GM12878 (cell line): ENCODE results near the gene SSPN. TPM values are rescaled to one million over a fixed set of nuclear protein-coding genes. Genes with fewer than 3 reads are reported as not detected.

Experiments used
- ATAC-seq: fragments of 200-7000 bp; cut with Tn5 transposase; 3 replicates; pipeline ENCODE4 v1.9.1; 2020; ENCODE audit warnings: mild to moderate bottlenecking, moderate library complexity
- BruUV-seq: library from RNA; stranded (reverse); fragments of 400-500 nt; replicated peaks from 2 replicates; lab custom pipeline; 2021; lab: Mats Ljungman, UMichigan
- CTCF ChIA-PET: fragments of 300-600 bp; sonication (Branson Sonifier 250); formaldehyde crosslinking; extraction: SDS; loops from one replicate; lab custom pipeline; 2021; ENCODE audit warnings: inconsistent platforms; lab: Yijun Ruan, JAX
- POLR2A ChIA-PET: fragments of 350-600 bp; formaldehyde crosslinking; extraction: SDS; loops from one replicate; lab custom pipeline; 2021; ENCODE audit warnings: inconsistent platforms; lab: Charles Lee
- RAD21 ChIA-PET: fragments of 300-600 bp; sonication (Branson Sonifier 250); formaldehyde crosslinking; loops from one replicate; lab custom pipeline; 2023; ENCODE audit warnings: antibody characterized with exemption; ENCODE audit not compliant: unreplicated experiment; lab: Charles Lee
- SMC1A ChIA-PET: fragments of 300-600 bp; sonication (Branson Sonifier 250); formaldehyde crosslinking; loops from one replicate; lab custom pipeline; 2023; ENCODE audit not compliant: unreplicated experiment, uncharacterized antibody; lab: Charles Lee
- DNase-seq: peaks from one replicate; pipeline ENCODE4 v3.0.0-alpha.2; 2011; ENCODE audit warnings: low read depth, low spot score
- FAIRE-seq: peaks from 3 replicates; lab custom pipeline; 2011; peaks lifted over from hg19 to GRCh38; lab: Jason Lieb, UNC
- H2AFZ ChIP-seq: 2 replicates; pipeline ENCODE4 v1.6.0; 2011; ENCODE audit warnings: low read depth, low read length, control low read depth; ENCODE audit not compliant: control insufficient read depth
- H3K27ac ChIP-seq: 2 replicates; pipeline ENCODE4 v1.5.1; 2011; ENCODE audit warnings: control low read depth; ENCODE audit not compliant: control insufficient read depth, insufficient read depth
- H3K27me3 ChIP-seq, 2 experiments: replicated peaks in 1 of 2; 2 replicates each; pipeline versions ENCODE4 v1.6.0 to v1.6.1; 2011; ENCODE audit warnings: low read length in 1 of 2; ENCODE audit not compliant: control insufficient read depth in 2 of 2, insufficient read depth in 2 of 2
- H3K36me3 ChIP-seq, 2 experiments: 2 replicates each; pipeline ENCODE4 v1.5.1; 2011; ENCODE audit warnings: low read length in 1 of 2; ENCODE audit not compliant: control insufficient read depth in 2 of 2, insufficient read depth in 2 of 2
- H3K4me1 ChIP-seq: 2 replicates; pipeline ENCODE4 v1.6.1; 2011; ENCODE audit warnings: mild to moderate bottlenecking, low read length, moderate library complexity, mixed read lengths; ENCODE audit not compliant: control insufficient read depth, insufficient read depth
- H3K4me2 ChIP-seq: 2 replicates; pipeline ENCODE4 v1.6.0; 2011; ENCODE audit warnings: control low read depth; ENCODE audit not compliant: control insufficient read depth, insufficient read depth
- H3K4me3 ChIP-seq: fragments of 200-600 bp; sonication (generic); 2 replicates; pipeline ENCODE4 v1.5.1; 2016
- H3K79me2 ChIP-seq: 2 replicates; pipeline ENCODE4 v1.6.0; 2011; ENCODE audit warnings: low read length; ENCODE audit not compliant: control insufficient read depth, insufficient read depth
- H3K9ac ChIP-seq: 2 replicates; pipeline ENCODE4 v1.8.0; 2011; ENCODE audit warnings: low read length, control low read depth, mixed read lengths; ENCODE audit not compliant: control insufficient read depth, insufficient read depth
- H3K9me3 ChIP-seq: replicated peaks from 3 replicates; pipeline ENCODE4 v1.5.1; 2011; ENCODE audit warnings: mild to moderate bottlenecking, low read length; ENCODE audit not compliant: control insufficient read depth, insufficient read depth
- H4K20me1 ChIP-seq: 2 replicates; pipeline ENCODE4 v1.6.0; 2011; ENCODE audit not compliant: control insufficient read depth, insufficient read depth
- BACH1 ChIP-seq: fragments of 450-650 bp; IDR thresholded peaks from 2 replicates; pipeline ENCODE4 v1.6.1; 2017; ENCODE audit warnings: mild to moderate bottlenecking, borderline replicate concordance
- CREM ChIP-seq: IDR thresholded peaks from 2 replicates; pipeline ENCODE4 v1.6.1; 2014; ENCODE audit warnings: antibody characterized with exemption, low read depth
- ESRRA ChIP-seq: IDR thresholded peaks from 2 replicates; pipeline ENCODE4 v1.6.1; 2012; ENCODE audit warnings: mild to moderate bottlenecking, low read length, improper control_type of control experiment
- FOXM1 ChIP-seq: IDR thresholded peaks from 2 replicates; pipeline ENCODE4 v1.6.1; 2012; ENCODE audit warnings: low read depth, mild to moderate bottlenecking, inconsistent platforms, low read length, moderate library complexity
- GATAD2B ChIP-seq: fragments of 450-650 bp; conservative IDR thresholded peaks from 2 replicates; pipeline ENCODE4 v1.6.1; 2017; ENCODE audit warnings: low read depth, mild to moderate bottlenecking, moderate library complexity
- KAT2A ChIP-seq: conservative IDR thresholded peaks from 2 replicates; pipeline ENCODE4 v1.6.1; 2011; ENCODE audit warnings: low read depth, low read length; ENCODE audit not compliant: control insufficient read depth
- MTA3 ChIP-seq: IDR thresholded peaks from 2 replicates; pipeline ENCODE4 v1.6.1; 2012; ENCODE audit warnings: low read length, inconsistent platforms, borderline replicate concordance
- NFYA ChIP-seq: IDR thresholded peaks from 2 replicates; pipeline ENCODE4 v1.6.1; 2011; ENCODE audit warnings: low read depth, mild to moderate bottlenecking, low read length, improper control_type of control experiment, borderline replicate concordance
- NR2F1 ChIP-seq: fragments of 450-650 bp; conservative IDR thresholded peaks from 2 replicates; pipeline ENCODE4 v1.6.1; 2017; ENCODE audit warnings: mild to moderate bottlenecking
- RBBP5 ChIP-seq: fragments of 200-600 bp; sonication (generic); conservative IDR thresholded peaks from 2 replicates; pipeline ENCODE4 v1.6.1; 2016
- RCOR1 ChIP-seq: conservative IDR thresholded peaks from 2 replicates; pipeline ENCODE4 v1.6.1; 2012; ENCODE audit warnings: low read depth, low read length, improper control_type of control experiment
- SMAD1 ChIP-seq: fragments of 450-650 bp; IDR thresholded peaks from 2 replicates; pipeline ENCODE4 v1.6.1; 2018; ENCODE audit warnings: mild to moderate bottlenecking, low read depth; ENCODE audit not compliant: partially characterized antibody
- SUZ12 ChIP-seq: fragments of 200-600 bp; sonication (generic); IDR thresholded peaks from one replicate; pipeline ENCODE4 v1.6.1; 2018; ENCODE audit warnings: antibody characterized with exemption, mild to moderate bottlenecking; ENCODE audit not compliant: unreplicated experiment
- TBL1XR1 ChIP-seq: IDR thresholded peaks from 2 replicates; pipeline ENCODE4 v1.6.1; 2012; ENCODE audit warnings: low read depth, low read length, improper control_type of control experiment
- ZNF207 ChIP-seq: fragments of 450-650 bp; IDR thresholded peaks from 2 replicates; pipeline ENCODE4 v1.6.1; 2014; ENCODE audit warnings: antibody characterized with exemption, mild to moderate bottlenecking, borderline replicate concordance
- ZNF24 ChIP-seq: fragments of 450-650 bp; IDR thresholded peaks from 2 replicates; pipeline ENCODE4 v1.6.1; 2017; ENCODE audit warnings: antibody characterized with exemption, mild to moderate bottlenecking
- ZNF622 ChIP-seq: fragments of 450-650 bp; IDR thresholded peaks from 2 replicates; pipeline ENCODE4 v1.6.1; 2017; ENCODE audit warnings: mild to moderate bottlenecking, inconsistent platforms
- WGBS: methylation state at CpG from one replicate; pipeline ENCODE4 v1.1.6; 2016; ENCODE audit warnings: low lambda C conversion rate; ENCODE audit not compliant: insufficient replicate concordance, insufficient coverage; ENCODE audit errors: missing lambda C conversion rate; 5-methylcytosine and 5-hydroxymethylcytosine counted together
- in situ Hi-C: fragments of 300-500 bp; cut with MboI; formaldehyde crosslinking; loops from 9 replicates; pipeline ENCODE4 v1.14.3; 2018; ENCODE audit warnings: mixed read lengths
- intact Hi-C: fragments of 100-400 bp; cut with micrococcal nuclease; formaldehyde crosslinking; loops from one replicate; pipeline ENCODE4 v1.14.2; 2022; ENCODE audit not compliant: unreplicated experiment
- polyA plus RNA-seq, 11 experiments: library from polyadenylated mRNA; depleted of rRNA in 4 of 11; unstranded in 6 of 11; stranded (reverse) in 5 of 11; fragments of >200 nt; fragmentation: Nextera tagmentation in 4 of 11; fragmentation: Illumina TruSeq in 1 of 11; extraction: Ambion mirVana in 4 of 11; extraction: Trizol in 1 of 11; gene quantifications; 1 replicate in 1 of 11; 2 replicates in 10 of 11; pipeline versions ENCODE4 v1.2.1 to v1.2.3, GENCODE V29; 2011 to 2016; ENCODE audit warnings: inconsistent platforms in 2 of 11, missing spikeins in 2 of 11, low read depth in 1 of 11
- total RNA-seq, 4 experiments: library from RNA; depleted of rRNA in 3 of 4; stranded (reverse); fragments of >200 nt in 3 of 4; fragmentation: Illumina TruSeq in 1 of 4; extraction: Trizol in 1 of 4; gene quantifications; 2 replicates each; pipeline versions ENCODE4 v1.2.1 to v1.2.3, GENCODE V29; 2013 to 2021
- TF ChIP-seq, protein P1 (sequence below): fragments of 450-650 bp; IDR thresholded peaks from 2 replicates; pipeline ENCODE4 v1.6.1; 2017; ENCODE audit warnings: antibody characterized with exemption, mild to moderate bottlenecking, moderate library complexity

SSPN gene
- total and polyA plus RNA-seq, 10 of the 15 experiments (the other 5 are each of a cell fraction or from before 2014, with no cell fraction given): 0.04 to 0.41 (median 0.28) TPM; not detected in 5

DNA sequence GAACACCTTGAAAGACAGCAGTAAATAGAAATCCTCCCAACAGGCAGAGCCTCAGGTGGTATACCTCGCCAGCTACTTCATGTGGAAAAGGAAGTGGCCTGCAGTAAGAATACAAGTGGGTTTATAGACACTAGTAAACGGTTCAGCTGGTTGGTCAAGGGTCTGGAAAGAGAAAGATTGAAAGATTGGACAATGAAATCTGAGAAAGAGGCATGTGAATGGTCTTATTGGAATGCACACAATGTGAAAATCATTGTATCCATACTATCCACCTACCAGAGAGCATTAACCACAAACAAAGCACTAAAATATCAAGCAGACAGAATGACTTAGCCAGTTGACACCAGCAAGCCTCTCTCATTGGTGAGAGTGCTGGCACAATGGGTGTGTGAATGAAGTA is 98.2 kb downstream of the SSPN start:
- DNase-seq: no peak
- ChIA-PET RAD21 (interaction anchor here (0.6 kb wide), 1 partner anchor 19 kb away, joined by 3 read pairs; no protein-coding TSS in a partner anchor), POLR2A (no interaction called here)
- H3K27ac ChIP-seq: no peak overlapping the region
- TF ChIP-seq ZNF24 (no peak), KAT2A (no peak), RBBP5 (no peak), ESRRA (no peak), NFYA (no peak), ZNF622 (no peak), RCOR1 (no peak), TBL1XR1 (no peak), NR2F1 (no peak), BACH1 (no peak), SMAD1 (no peak), GATAD2B (no peak), SUZ12 (no peak), MTA3 (no peak), FOXM1 (no peak), CREM (no peak), ZNF207 (no peak)
- TF ChIP-seq, protein P1, sequence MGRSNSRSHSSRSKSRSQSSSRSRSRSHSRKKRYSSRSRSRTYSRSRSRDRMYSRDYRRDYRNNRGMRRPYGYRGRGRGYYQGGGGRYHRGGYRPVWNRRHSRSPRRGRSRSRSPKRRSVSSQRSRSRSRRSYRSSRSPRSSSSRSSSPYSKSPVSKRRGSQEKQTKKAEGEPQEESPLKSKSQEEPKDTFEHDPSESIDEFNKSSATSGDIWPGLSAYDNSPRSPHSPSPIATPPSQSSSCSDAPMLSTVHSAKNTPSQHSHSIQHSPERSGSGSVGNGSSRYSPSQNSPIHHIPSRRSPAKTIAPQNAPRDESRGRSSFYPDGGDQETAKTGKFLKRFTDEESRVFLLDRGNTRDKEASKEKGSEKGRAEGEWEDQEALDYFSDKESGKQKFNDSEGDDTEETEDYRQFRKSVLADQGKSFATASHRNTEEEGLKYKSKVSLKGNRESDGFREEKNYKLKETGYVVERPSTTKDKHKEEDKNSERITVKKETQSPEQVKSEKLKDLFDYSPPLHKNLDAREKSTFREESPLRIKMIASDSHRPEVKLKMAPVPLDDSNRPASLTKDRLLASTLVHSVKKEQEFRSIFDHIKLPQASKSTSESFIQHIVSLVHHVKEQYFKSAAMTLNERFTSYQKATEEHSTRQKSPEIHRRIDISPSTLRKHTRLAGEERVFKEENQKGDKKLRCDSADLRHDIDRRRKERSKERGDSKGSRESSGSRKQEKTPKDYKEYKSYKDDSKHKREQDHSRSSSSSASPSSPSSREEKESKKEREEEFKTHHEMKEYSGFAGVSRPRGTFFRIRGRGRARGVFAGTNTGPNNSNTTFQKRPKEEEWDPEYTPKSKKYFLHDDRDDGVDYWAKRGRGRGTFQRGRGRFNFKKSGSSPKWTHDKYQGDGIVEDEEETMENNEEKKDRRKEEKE: no peak
- TF ChIP-seq, all 136 proteins: peak for 0
- no peaks in the 10 kb centered on the region; a peak in 1 of 4 replicates for H3K27me3 ChIP-seq
- FAIRE-seq (no peak), ATAC-seq (no peak)
- ChIA-PET SMC1A (interaction anchor here (1.5 kb wide), 1 partner anchor 17 kb away, joined by 6 read pairs; no protein-coding TSS in a partner anchor), CTCF (interaction anchor here (0.9 kb wide), 1 partner anchor 175 kb away, joined by 4 read pairs; no protein-coding TSS in a partner anchor)
- no peak overlapping the region for H2AFZ ChIP-seq
- no peaks in the 10 kb centered on the region for H3K79me2 ChIP-seq
- intact Hi-C loops: no loop called here
- 67% methylated on average over 2 of the region's 2 CpGs for WGBS
- no peak overlapping the region for H3K9ac ChIP-seq
- in situ Hi-C loops: no loop called here
- no TSS peak for BruUV-seq
- H3K4me3 ChIP-seq: no peak overlapping the region
- H3K36me3 ChIP-seq: no peaks in the 10 kb centered on the region
- no peaks in the 10 kb centered on the region for H3K9me3 ChIP-seq
- no peaks in the 10 kb centered on the region for H4K20me1 ChIP-seq
- H3K4me1 ChIP-seq: peaks cover 10% of the 10 kb centered on the region
- no peak overlapping the region for H3K4me2 ChIP-seq
